ENCODE data around the gene IFI27.
"Not testable (repeated sequence)": the region's sequence is repeated elsewhere in the genome, so short reads cannot be mapped to it uniquely, and the experiment has no call there.

- TF ChIP-seq POLR2A (IDR thresholded peaks at IDR 0.05): not testable (repeated sequence)
- TF ChIP-seq, protein P1, sequence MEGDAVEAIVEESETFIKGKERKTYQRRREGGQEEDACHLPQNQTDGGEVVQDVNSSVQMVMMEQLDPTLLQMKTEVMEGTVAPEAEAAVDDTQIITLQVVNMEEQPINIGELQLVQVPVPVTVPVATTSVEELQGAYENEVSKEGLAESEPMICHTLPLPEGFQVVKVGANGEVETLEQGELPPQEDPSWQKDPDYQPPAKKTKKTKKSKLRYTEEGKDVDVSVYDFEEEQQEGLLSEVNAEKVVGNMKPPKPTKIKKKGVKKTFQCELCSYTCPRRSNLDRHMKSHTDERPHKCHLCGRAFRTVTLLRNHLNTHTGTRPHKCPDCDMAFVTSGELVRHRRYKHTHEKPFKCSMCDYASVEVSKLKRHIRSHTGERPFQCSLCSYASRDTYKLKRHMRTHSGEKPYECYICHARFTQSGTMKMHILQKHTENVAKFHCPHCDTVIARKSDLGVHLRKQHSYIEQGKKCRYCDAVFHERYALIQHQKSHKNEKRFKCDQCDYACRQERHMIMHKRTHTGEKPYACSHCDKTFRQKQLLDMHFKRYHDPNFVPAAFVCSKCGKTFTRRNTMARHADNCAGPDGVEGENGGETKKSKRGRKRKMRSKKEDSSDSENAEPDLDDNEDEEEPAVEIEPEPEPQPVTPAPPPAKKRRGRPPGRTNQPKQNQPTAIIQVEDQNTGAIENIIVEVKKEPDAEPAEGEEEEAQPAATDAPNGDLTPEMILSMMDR (IDR thresholded peaks at IDR 0.05): not testable (repeated sequence)
Measured at GRCh38 chr14:94072076-94072475, 38.5 kb upstream of the IFI27 start.

All from testis (tissue), 2 donors.